CD4-positive, alpha-beta T cell treated with Interleukin-15 for 4 hours (primary cell): Measurements from ENCODE around the gene RBM7.
A peak's percentile ranks its signal among the peaks of the same experiment; 100 is the strongest.

Source experiments
- DNase-seq: peaks from one replicate; pipeline ENCODE4 v3.0.0-alpha.2; 2020; ENCODE audit warnings: low spot score

Gene RBM7

GRCh38 chr11:114400216-114400914 lies at the start of gene RBM7, which contains the start of gene C11orf71:
RBM7 (plus strand) TSS chr11:114400666; CDS start chr11:114400672, 6 bp downstream.
C11orf71 (minus strand) TSS chr11:114400511; CDS start chr11:114400331, 180 bp downstream.
- DNase-seq = peak; percentile 99

- no peak for DNase-seq
These were observed 47.0 kb upstream of the RBM7 start for GRCh38 chr11:114353443-114353842.

GRCh38 chr11:114354076-114354475 lies 46.4 kb upstream of the RBM7 start:
- no peak for DNase-seq

GRCh38 chr11:114358716-114359115 lies 41.8 kb upstream of the RBM7 start:
- no peak for DNase-seq

GRCh38 chr11:114359342-114359741 lies 41.1 kb upstream of the RBM7 start:
- DNase-seq = no peak

GRCh38 chr11:114362326-114362725 lies 38.1 kb upstream of the RBM7 start:
- no peak for DNase-seq

- DNase-seq = no peak
These were observed 37.5 kb upstream of the RBM7 start for GRCh38 chr11:114362958-114363357.

- no peak for DNase-seq
These were observed 33.9 kb upstream of the RBM7 start for GRCh38 chr11:114366331-114367243.

- DNase-seq = no peak
These were observed 33.1 kb upstream of the RBM7 start for GRCh38 chr11:114367244-114367957.

GRCh38 chr11:114368918-114369680 lies 31.4 kb upstream of the RBM7 start:
- no peak for DNase-seq

- DNase-seq = no peak
These were observed 25.4 kb upstream of the RBM7 start for GRCh38 chr11:114375052-114375451.

- no peak for DNase-seq
These were observed 22.7 kb upstream of the RBM7 start for GRCh38 chr11:114377612-114378267.

GRCh38 chr11:114379394-114380069 lies 20.9 kb upstream of the RBM7 start:
- no peak for DNase-seq

GRCh38 chr11:114382509-114382908 lies 18.0 kb upstream of the RBM7 start:
- DNase-seq = no peak

- no peak for DNase-seq
These were observed 16.0 kb upstream of the RBM7 start for GRCh38 chr11:114384487-114384886.

GRCh38 chr11:114386131-114386530 lies 14.3 kb upstream of the RBM7 start:
- DNase-seq = no peak

GRCh38 chr11:114386545-114386944 lies 13.9 kb upstream of the RBM7 start:
- DNase-seq = no peak

- no peak for DNase-seq
These were observed 7.5 kb upstream of the RBM7 start for GRCh38 chr11:114392735-114393667.

GRCh38 chr11:114395736-114396135 lies 4.7 kb upstream of the RBM7 start:
- DNase-seq = no peak
